ENCODE data around the gene ATXN7L3B.
A peak's percentile ranks its signal among the peaks of the same experiment; 100 is the strongest.

The ATXN7L3B gene, protein sequence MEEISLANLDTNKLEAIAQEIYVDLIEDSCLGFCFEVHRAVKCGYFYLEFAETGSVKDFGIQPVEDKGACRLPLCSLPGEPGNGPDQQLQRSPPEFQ

DNA sequence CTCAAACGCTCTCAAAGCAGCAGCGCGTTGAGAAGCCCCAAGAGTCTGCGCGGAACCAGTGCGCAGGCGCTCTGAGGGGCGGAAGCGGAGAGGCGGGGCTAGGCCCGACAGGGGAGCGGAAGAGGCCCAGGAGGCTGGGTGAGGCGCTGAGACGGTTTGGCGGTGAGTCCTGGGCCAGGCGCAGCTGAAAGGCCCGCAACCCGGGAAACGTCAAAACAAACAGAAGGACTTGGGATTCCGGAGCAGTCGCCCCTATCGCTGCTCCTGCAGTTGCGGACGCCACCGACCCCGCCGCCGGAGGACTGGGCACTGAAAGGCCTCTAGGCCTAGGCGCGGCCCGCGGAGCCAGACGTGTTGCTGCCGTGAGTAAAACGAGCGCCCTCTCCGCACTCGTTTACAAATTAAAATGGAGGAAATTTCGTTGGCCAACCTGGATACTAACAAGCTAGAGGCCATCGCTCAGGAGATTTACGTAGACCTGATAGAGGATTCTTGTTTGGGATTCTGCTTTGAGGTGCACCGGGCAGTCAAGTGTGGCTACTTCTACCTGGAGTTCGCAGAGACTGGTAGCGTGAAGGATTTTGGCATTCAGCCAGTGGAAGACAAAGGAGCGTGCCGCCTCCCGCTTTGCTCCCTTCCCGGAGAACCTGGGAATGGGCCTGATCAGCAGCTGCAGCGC, at the start of gene ATXN7L3B:
ATXN7L3B (plus strand) TSS at position 129 of the 679 bp plus-strand sequence; CDS start at position 407, 278 bp downstream.
- TF ChIP-seq, protein P1, sequence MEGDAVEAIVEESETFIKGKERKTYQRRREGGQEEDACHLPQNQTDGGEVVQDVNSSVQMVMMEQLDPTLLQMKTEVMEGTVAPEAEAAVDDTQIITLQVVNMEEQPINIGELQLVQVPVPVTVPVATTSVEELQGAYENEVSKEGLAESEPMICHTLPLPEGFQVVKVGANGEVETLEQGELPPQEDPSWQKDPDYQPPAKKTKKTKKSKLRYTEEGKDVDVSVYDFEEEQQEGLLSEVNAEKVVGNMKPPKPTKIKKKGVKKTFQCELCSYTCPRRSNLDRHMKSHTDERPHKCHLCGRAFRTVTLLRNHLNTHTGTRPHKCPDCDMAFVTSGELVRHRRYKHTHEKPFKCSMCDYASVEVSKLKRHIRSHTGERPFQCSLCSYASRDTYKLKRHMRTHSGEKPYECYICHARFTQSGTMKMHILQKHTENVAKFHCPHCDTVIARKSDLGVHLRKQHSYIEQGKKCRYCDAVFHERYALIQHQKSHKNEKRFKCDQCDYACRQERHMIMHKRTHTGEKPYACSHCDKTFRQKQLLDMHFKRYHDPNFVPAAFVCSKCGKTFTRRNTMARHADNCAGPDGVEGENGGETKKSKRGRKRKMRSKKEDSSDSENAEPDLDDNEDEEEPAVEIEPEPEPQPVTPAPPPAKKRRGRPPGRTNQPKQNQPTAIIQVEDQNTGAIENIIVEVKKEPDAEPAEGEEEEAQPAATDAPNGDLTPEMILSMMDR (IDR thresholded peaks at IDR 0.05) = no peak
- Histone ChIP-seq H3K9ac (peak within 1 kb of the TSS; percentile 44), H2AFZ (peak within 1 kb of the TSS; percentile 87), H3K4me3 (ENCODE audit: low read depth, low read length) (peak within 1 kb of the TSS; percentile 62), H3K4me1 (peaks cover 22% of the 10 kb centered on the region), H3K4me2 (ENCODE audit: low read length) (peak within 1 kb of the TSS; percentile 49), H3K79me2 (peaks cover 23% of the 10 kb centered on the region), H3K36me3 (ENCODE audit: control insufficient read depth, insufficient read depth, low read length) (no peaks in the 10 kb centered on the region), H3K27ac (peak within 1 kb of the TSS; percentile 96), H3K9me3 (ENCODE audit: control insufficient read depth, low read length) (peaks cover 8% of the 10 kb centered on the region), H3K27me3 (ENCODE audit: control insufficient read depth, insufficient read depth, low read length) (no peaks in the 10 kb centered on the region)

DNA sequence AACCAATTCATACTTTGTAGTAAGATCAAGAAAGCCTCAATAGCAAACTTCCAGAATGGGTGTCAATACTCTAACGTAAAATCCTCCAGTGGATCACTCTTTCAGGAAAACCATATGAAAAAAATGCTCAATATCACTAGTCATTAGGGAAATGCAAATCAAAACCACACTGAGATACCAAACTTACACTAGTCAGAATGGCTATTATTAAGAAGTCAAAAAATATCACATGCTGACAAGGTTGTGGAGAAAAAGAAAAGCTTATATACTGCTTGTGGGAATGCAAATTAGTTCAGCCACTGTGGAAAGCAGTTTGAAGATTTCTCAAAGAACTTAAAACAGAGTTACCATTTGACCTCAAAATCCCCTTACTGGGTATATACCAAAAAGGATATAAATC, 49.5 kb upstream of the ATXN7L3B start:
- Histone ChIP-seq H3K4me2 (ENCODE audit: low read length) (no peak overlapping the region), H3K4me3 (ENCODE audit: low read depth, low read length) (no peak overlapping the region), H3K27me3 (ENCODE audit: control insufficient read depth, insufficient read depth, low read length) (no peaks in the 10 kb centered on the region), H3K79me2 (no peaks in the 10 kb centered on the region), H3K9ac (no peak overlapping the region), H3K9me3 (ENCODE audit: control insufficient read depth, low read length) (no peaks in the 10 kb centered on the region), H3K36me3 (ENCODE audit: control insufficient read depth, insufficient read depth, low read length) (no peaks in the 10 kb centered on the region), H3K4me1 (no peaks in the 10 kb centered on the region), H3K27ac (no peak overlapping the region), H2AFZ (no peak overlapping the region)
- TF ChIP-seq, protein P1 (IDR thresholded peaks at IDR 0.05) = no peak

DNA sequence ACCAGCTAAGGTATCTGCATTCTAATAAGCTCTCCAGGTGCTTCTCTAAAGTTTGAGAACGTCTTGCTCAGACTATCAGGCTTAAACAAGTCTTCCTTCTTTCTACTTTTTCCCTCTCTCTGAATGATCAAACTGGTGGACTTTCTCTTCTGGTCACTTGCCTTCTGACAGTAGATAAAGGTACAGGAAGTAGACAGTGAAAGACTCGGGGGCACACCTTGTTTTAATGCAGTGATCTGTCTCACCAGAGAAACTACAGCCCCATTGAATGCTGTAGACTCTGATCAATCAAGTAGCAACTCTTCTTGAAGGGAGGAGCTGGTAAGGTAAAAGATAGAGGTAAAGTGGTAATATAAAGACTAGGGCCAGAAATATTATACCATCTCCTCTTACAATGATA, 48.1 kb upstream of the ATXN7L3B start:
- TF ChIP-seq, protein P1 (IDR thresholded peaks at IDR 0.05) = no peak
- no peak overlapping the region for H2AFZ ChIP-seq
- H3K9ac ChIP-seq = no peak overlapping the region

DNA sequence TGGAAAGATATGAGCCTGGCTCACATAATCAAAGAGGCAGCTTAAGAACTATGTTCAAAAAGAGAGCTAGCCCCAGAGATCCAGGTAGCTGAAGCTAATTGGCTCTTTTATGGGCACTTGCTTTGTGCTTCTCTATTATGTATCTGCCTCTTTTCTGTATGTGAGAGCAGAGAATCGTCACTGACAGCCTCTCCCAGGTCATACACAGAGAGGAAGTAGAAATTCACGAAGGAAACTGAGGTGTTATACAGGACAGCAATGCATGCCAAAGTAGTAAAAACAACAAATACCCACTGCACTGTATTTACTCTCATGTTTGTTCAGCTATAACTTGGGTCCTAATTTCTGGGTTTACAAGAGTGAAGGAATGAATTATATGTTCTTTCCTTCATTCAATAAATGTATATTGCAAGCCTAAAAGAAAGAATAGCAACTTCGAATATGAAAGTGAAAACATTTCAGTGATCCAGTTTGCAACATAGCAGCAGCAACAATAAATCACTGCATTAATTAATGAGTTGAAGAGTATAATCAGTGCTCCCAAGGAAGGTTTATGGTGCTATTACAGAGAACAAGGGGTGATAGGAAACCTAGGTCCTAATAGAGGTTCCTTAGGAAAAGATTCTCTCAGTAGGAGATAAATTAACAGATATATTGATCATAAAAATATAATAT, 47.1 kb upstream of the ATXN7L3B start:
- H3K9me3 ChIP-seq (ENCODE audit: control insufficient read depth, low read length) = no peaks in the 10 kb centered on the region
- H3K4me1 ChIP-seq = no peaks in the 10 kb centered on the region
- H3K4me3 ChIP-seq (ENCODE audit: low read depth, low read length) = no peak overlapping the region

More for the DNA sequence above, 48.1 kb upstream of the ATXN7L3B start:
- Histone ChIP-seq H3K79me2 (no peaks in the 10 kb centered on the region), H3K4me3 (ENCODE audit: low read depth, low read length) (no peak overlapping the region), H3K27me3 (ENCODE audit: control insufficient read depth, insufficient read depth, low read length) (no peaks in the 10 kb centered on the region), H3K27ac (no peak overlapping the region), H3K9me3 (ENCODE audit: control insufficient read depth, low read length) (no peaks in the 10 kb centered on the region), H3K4me1 (no peaks in the 10 kb centered on the region), H3K4me2 (ENCODE audit: low read length) (no peak overlapping the region), H3K36me3 (ENCODE audit: control insufficient read depth, insufficient read depth, low read length) (no peaks in the 10 kb centered on the region)

More for the DNA sequence above, 47.1 kb upstream of the ATXN7L3B start:
- no peak overlapping the region for H3K4me2 ChIP-seq (ENCODE audit: low read length)
- no peak overlapping the region for H3K27ac ChIP-seq
- no peaks in the 10 kb centered on the region for H3K36me3 ChIP-seq (ENCODE audit: control insufficient read depth, insufficient read depth, low read length)
- H3K27me3 ChIP-seq (ENCODE audit: control insufficient read depth, insufficient read depth, low read length) = no peaks in the 10 kb centered on the region
- H2AFZ ChIP-seq = no peak overlapping the region
- TF ChIP-seq, protein P1 (IDR thresholded peaks at IDR 0.05) = no peak
- no peaks in the 10 kb centered on the region for H3K79me2 ChIP-seq
- no peak overlapping the region for H3K9ac ChIP-seq
